Lung (tissue), 12 donors: Measurements from ENCODE around the gene FYB2. TPM values are rescaled to one million over a fixed set of nuclear protein-coding genes. Genes with fewer than 3 reads are reported as not detected.
A peak's percentile ranks its signal among the peaks of the same experiment; 100 is the strongest.

Experiments used
- ATAC-seq: fragments of 200-7000 bp; cut with Tn5 transposase; one replicate; pipeline ENCODE4 v1.9.1; 2020; ENCODE audit warnings: moderate number of reproducible peaks; ENCODE audit not compliant: insufficient read depth, low FRiP score
- DNase-seq, 3 donors: peaks; one replicate each; pipeline ENCODE4 v3.0.0-alpha.2; 2013 to 2017
- H3K27ac ChIP-seq, 2 donors: one replicate each; pipeline ENCODE4 v1.5.1; 2013; ENCODE audit warnings: mild to moderate bottlenecking in 2 of 2, moderate library complexity in 2 of 2, control low read depth in 1 of 2, inconsistent platforms in 1 of 2, low read depth in 1 of 2, low read length in 1 of 2
- H3K27me3 ChIP-seq, 3 donors: one replicate each; pipeline ENCODE4 v1.5.1; 2013; ENCODE audit warnings: low read length in 2 of 3; ENCODE audit not compliant: control insufficient read depth in 3 of 3, insufficient read depth in 3 of 3
- H3K36me3 ChIP-seq, 4 donors: one replicate each; pipeline ENCODE4 v1.5.1; 2013; ENCODE audit warnings: low read length in 4 of 4, mild to moderate bottlenecking in 1 of 4, moderate library complexity in 1 of 4; ENCODE audit not compliant: control insufficient read depth in 4 of 4, insufficient read depth in 4 of 4
- H3K4me1 ChIP-seq, 5 donors: one replicate each; pipeline ENCODE4 v1.5.1; 2013; ENCODE audit warnings: low read length in 5 of 5, mild to moderate bottlenecking in 2 of 5, moderate library complexity in 1 of 5; ENCODE audit not compliant: control insufficient read depth in 5 of 5, insufficient read depth in 5 of 5
- H3K4me3 ChIP-seq: one replicate; pipeline ENCODE4 v1.5.1; 2013; ENCODE audit warnings: mild to moderate bottlenecking, control low read depth, moderate library complexity
- H3K9ac ChIP-seq, 2 donors: one replicate each; pipeline ENCODE4 v1.5.1; 2013; ENCODE audit warnings: low read length in 2 of 2, control low read depth in 1 of 2; ENCODE audit not compliant: insufficient read depth in 1 of 2
- H3K9me3 ChIP-seq, 4 donors: one replicate each; pipeline ENCODE4 v1.5.1; 2013; ENCODE audit warnings: low read length in 3 of 4, mild to moderate bottlenecking in 1 of 4, moderate library complexity in 1 of 4; ENCODE audit not compliant: control insufficient read depth in 4 of 4, insufficient read depth in 3 of 4
- CTCF ChIP-seq: IDR thresholded peaks from 2 replicates; pipeline ENCODE4 v1.5.1; 2012; ENCODE audit warnings: mild to moderate bottlenecking; ENCODE audit errors: control extremely low read depth, extremely low read depth
- WGBS, 2 donors: extraction: QIAGEN DNeasy Blood & Tissue Kit; methylation state at CpG; one replicate each; pipeline ENCODE4 v1.1.7; 2013; 5-methylcytosine and 5-hydroxymethylcytosine counted together
- polyA plus RNA-seq, 2 donors: library from polyadenylated mRNA; stranded (reverse); fragments of 200-250 nt; gene quantifications; one replicate each; pipeline ENCODE4 v1.2.1, GENCODE V29; 2013
- total RNA-seq, 2 donors: library from RNA; depleted of rRNA in 1 of 2; stranded (reverse); fragments of >200 nt in 1 of 2; gene quantifications; one replicate each; pipeline ENCODE4 v1.2.1, GENCODE V29; 2014 to 2021
- donor health status: control.
- donor health status: control.
- donor health status: Bipolar disorder and iron deficiency.
- donor health status: healthy.
- donor health status: DM: yes; HTN: yes; CAD: no.

Gene FYB2
- total and polyA plus RNA-seq, 4 donors, result 0.57 to 8.6 (median 3.0) TPM

- Histone ChIP-seq H3K9ac (no peak overlapping the region), H3K36me3 (no peaks in the 10 kb centered on the region), H3K4me3 (no peak overlapping the region), H3K27me3 (no peaks in the 10 kb centered on the region), H3K27ac (no peak overlapping the region), H3K4me1 (no peaks in the 10 kb centered on the region), H3K9me3 (no peaks in the 10 kb centered on the region)
- 82 to 91% methylated on average over 2 of the region's 2 CpGs for WGBS, 2 donors
- DNase-seq (no peak), ATAC-seq (no peak)
- no peak for TF ChIP-seq CTCF
These were observed 45.7 kb downstream of the FYB2 start for GRCh38 chr1:56773341-56774066.

GRCh38 chr1:56771717-56772116 is 47.5 kb downstream of the FYB2 start:
- 84 to 96% methylated on average over 3 of the region's 3 CpGs for WGBS, 2 donors
- Histone ChIP-seq H3K4me3 (no peak overlapping the region), H3K9ac (no peak overlapping the region), H3K27me3 (peaks cover 0 to 2% (median 0%) of the 10 kb centered on the region in 3 donors), H3K27ac (no peak overlapping the region), H3K36me3 (no peaks in the 10 kb centered on the region), H3K4me1 (no peaks in the 10 kb centered on the region), H3K9me3 (no peaks in the 10 kb centered on the region)
- ATAC-seq, result no peak
- no peak for DNase-seq
- TF ChIP-seq CTCF, result no peak

GRCh38 chr1:56758794-56759193 is 60.4 kb downstream of the FYB2 start:
- Histone ChIP-seq H3K4me1 (peaks cover 0 to 2% (median 0%) of the 10 kb centered on the region in 5 donors), H3K36me3 (no peaks in the 10 kb centered on the region), H3K4me3 (no peak overlapping the region), H3K27me3 (no peaks in the 10 kb centered on the region), H3K9me3 (no peaks in the 10 kb centered on the region), H3K27ac (no peak overlapping the region), H3K9ac (no peak overlapping the region)
- ATAC-seq, result no peak
- WGBS, 2 donors, result 21 to 30% methylated on average over 3 of the region's 3 CpGs
- TF ChIP-seq CTCF, result no peak
- no peak for DNase-seq

- H3K4me3 ChIP-seq, result no peak overlapping the region
- H3K9ac ChIP-seq, result no peak overlapping the region
- ATAC-seq, result no peak
- H3K36me3 ChIP-seq, result no peaks in the 10 kb centered on the region
- no peaks in the 10 kb centered on the region for H3K27me3 ChIP-seq
- H3K27ac ChIP-seq, result no peak overlapping the region
- H3K9me3 ChIP-seq, result no peaks in the 10 kb centered on the region
- peaks cover 0 to 2% (median 0%) of the 10 kb centered on the region in 5 donors for H3K4me1 ChIP-seq
- DNase-seq, result peak in 1 of 3 donors; percentile 16
- no peak for TF ChIP-seq CTCF
These were observed 61.1 kb downstream of the FYB2 start for GRCh38 chr1:56758135-56758534.
